ENCODE results near the gene WBP2. TPM values are rescaled to one million over a fixed set of nuclear protein-coding genes. Genes with fewer than 3 reads are reported as not detected.
"Not testable (repeated sequence)": the region's sequence is repeated elsewhere in the genome, so short reads cannot be mapped to it uniquely, and the experiment has no call there.

The WBP2 gene
- total RNA-seq, 2 experiments from 2014 or later = 65.0 to 68.7 TPM

DNA sequence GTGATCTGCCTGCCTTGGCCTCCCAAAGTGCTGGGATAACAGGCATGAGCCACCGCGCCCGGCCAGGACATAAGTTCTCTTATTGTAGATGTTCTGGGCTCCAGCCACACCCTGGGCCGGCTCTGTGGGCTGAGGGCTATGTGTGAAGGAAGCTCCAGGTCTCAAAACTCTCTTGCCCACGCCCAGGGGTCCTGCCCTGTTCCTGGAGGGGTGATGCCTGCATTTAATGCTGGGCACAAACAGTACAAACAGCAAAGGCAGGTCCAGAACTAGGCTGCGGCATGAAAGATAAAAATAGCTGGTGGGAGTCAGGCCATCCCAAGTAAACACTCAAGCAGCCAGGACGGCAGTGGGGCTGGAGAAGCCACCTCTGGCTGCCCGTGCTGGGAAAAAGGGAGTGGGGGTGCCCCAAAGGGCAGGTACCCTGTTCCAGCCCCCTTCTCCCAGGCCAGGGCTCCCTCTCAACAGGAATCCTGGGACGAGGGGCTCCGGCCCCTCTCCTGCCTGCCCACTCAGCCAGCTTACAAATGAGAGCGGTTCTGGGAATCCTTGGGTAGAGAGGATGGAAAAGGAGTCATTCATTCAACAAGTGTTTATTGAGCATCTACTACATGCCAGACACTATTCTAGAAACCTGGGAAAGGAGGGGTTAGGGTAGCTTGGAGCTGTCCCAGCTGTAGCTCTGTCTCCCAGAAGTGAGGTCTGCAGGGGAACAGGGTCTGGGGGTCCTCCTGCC lies 18.6 kb upstream of the WBP2 start:
- Mint-ChIP-seq H3K27me3 (ENCODE audit: low read depth) (peaks cover 2% of the 10 kb centered on the region), H3K4me1 (ENCODE audit: low read depth) (peaks cover 32% of the 10 kb centered on the region), H3K9me3 (no peaks in the 10 kb centered on the region), H3K27ac (no peak overlapping the region), H3K36me3 (ENCODE audit: low read depth) (peaks cover 5% of the 10 kb centered on the region), H3K4me3 (no peak overlapping the region)
- CTCF ChIA-PET = interaction anchor here (1.8 to 7.2 kb wide), 4 partner anchors 12 to 26 kb away, joined by 9 to 66 read pairs (median 10); partner anchors contain the start of gene WBP2
- intact Hi-C loops (cut with micrococcal nuclease) = no loop called here
- no peak for DNase-seq

DNA sequence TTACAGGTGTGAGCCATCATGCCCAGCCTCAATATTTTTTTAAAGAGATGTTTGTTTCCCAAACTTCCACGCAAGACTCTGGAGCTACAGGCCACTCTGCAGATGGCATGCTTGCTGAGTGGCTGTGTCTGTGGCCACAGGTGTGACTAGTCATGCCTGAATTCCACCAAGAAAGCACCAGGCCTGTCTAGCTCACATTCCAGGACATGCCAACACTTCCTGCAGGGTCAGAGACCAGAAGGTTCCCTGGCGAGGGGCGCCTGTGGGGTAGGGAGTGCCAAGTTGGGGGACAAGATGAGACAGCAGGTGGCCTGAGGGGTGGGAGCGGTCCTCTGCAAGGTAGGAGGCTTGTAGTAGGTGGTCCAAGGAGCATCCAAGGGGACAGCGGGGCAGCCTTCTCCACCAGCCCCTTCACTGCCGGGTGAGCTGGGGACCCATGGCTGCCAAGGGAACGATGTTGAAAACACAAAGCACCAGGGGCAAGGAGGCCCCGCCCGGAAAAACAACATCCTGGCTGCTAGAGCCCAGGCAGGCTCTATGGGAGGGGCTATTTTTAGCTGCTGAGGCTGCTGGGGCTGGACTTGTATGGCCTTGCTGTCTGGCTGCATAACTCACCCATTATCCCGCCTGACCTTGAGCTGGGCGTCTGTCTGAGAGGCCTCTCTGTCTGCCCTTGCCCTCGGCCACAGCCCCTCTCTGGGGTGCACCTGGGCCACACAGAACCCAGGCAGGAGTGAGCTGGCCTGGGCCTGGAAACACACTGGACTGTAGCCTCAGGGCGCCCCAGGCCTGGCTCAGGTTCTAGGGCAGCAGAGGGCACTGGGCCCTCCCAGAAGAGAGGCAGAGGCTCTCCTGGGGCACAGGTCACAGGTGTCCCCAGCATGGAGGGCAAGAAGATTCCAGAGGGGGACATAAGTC lies 17.6 kb upstream of the WBP2 start:
- Mint-ChIP-seq H3K27me3 (ENCODE audit: low read depth) (no peaks in the 10 kb centered on the region), H3K9me3 (no peaks in the 10 kb centered on the region), H3K27ac (peak overlapping the region; percentile 36), H3K4me3 (no peak overlapping the region), H3K4me1 (ENCODE audit: low read depth) (peaks cover 29% of the 10 kb centered on the region), H3K36me3 (ENCODE audit: low read depth) (peaks cover 4% of the 10 kb centered on the region)
- intact Hi-C loops (cut with micrococcal nuclease) = no loop called here
- CTCF ChIA-PET = interaction anchor here (0.6 to 2.0 kb wide), 6 partner anchors 10 to 25 kb away, joined by 3 to 11 read pairs (median 6); partner anchors contain the start of gene WBP2
- peak; percentile 36 for DNase-seq

DNA sequence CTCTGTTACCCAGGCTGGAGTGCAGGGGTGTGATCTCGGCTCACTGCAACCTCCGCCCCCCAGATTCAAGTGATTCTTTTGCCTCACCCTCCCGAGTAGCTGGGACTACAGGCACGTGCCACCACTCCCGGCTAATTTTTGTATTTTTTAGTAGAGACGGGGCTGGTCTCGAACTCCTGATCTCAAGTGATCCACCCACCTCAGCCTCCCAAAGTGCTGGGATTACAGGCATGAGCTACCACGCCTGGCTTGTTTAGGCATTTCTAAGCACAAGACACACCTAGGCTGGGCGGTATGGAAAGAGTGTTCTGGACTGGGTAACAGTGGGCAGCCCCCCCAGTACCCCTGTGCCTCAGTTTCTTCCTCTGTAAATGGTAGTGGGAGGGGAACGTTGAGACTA lies 15.1 kb upstream of the WBP2 start:
- H3K9me3 Mint-ChIP-seq; H3K27me3 Mint-ChIP-seq (ENCODE audit: low read depth); intact Hi-C loops (cut with micrococcal nuclease); H3K36me3 Mint-ChIP-seq (ENCODE audit: low read depth); H3K4me3 Mint-ChIP-seq; DNase-seq; H3K27ac Mint-ChIP-seq: not testable (repeated sequence)
- H3K4me1 Mint-ChIP-seq (ENCODE audit: low read depth) = peaks cover 18% of the 10 kb centered on the region
- CTCF ChIA-PET = interaction anchor here (2.2 kb wide), 1 partner anchor 9 kb away, joined by 12 read pairs; no protein-coding TSS in a partner anchor

DNA sequence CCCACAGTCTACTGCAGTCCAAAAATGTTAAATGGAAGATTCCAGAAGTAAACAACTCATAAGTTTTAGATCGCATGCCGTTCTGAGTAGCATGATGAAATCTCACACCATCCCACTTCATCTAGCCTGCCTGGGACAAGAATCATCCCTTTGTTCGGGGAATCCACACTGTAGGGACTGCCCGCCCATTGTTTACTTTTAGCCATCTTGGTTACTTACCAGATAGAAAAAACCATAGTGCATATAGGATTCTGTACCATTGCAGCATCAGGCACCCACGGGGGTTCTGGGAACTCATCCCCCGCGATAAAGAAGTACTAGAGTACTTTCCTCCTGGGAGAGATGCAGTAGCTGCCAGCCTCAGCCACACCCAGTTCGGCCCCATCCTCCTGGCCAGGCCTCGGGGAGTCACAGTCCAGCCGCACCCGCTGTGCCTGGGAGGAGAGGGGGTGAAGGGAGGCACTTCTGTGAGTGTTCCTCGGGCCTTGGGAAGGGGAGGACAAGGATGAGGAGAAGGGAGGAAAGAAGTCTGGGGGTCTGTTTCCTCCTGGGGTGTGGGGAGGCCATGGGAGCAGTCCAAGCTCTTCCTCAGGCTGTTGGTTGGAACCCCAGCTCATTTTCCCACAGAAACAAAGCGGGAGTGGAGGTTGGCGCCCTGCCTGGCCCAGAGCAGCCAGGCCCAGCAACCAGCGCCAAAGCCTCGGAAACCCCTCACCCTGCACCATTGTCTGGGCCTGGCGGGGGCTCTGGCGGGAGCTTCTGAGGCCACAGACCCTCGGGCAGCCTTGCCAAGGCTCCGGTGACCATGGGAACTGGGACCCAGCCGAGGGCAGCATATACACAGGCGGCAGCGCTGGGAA lies 14.4 kb upstream of the WBP2 start:
- no peaks in the 10 kb centered on the region for H3K27me3 Mint-ChIP-seq (ENCODE audit: low read depth)
- peaks cover 26% of the 10 kb centered on the region for H3K4me1 Mint-ChIP-seq (ENCODE audit: low read depth)
- no peak overlapping the region for H3K27ac Mint-ChIP-seq
- H3K36me3 Mint-ChIP-seq (ENCODE audit: low read depth) = no peaks in the 10 kb centered on the region
- CTCF ChIA-PET = interaction anchor here (2.2 kb wide), 1 partner anchor 9 kb away, joined by 12 read pairs; no protein-coding TSS in a partner anchor
- H3K4me3 Mint-ChIP-seq = no peak overlapping the region
- H3K9me3 Mint-ChIP-seq = no peaks in the 10 kb centered on the region
- DNase-seq = no peak
- intact Hi-C loops (cut with micrococcal nuclease) = no loop called here

DNA sequence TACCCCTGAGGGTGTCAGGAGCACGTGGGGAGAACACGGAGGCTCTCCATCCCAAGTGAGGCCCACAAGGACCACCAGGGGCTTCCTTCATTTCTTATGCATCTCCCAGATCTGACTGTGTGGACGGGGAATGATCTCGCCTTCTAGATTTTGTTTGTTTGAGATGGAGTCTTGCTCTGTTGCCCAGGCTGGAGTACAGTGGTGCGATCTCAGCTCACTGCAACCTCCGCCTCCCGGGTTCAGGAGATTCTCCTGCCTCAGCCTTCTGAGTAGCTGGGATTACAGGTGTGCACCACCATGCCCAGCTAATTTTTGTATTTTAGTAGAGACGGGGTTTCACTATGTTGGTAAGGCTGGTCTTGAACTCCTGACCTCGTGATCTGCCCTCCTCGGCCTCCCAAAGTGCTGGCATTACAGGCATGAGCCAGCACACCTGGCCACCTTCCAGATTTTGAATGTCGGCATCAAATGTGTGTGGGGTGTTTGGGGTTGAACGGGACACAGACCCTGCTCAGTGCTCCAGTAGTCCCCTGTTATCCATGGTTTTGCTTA lies 13.7 kb upstream of the WBP2 start:
- H3K36me3 Mint-ChIP-seq (ENCODE audit: low read depth); DNase-seq; intact Hi-C loops (cut with micrococcal nuclease); H3K4me3 Mint-ChIP-seq; H3K9me3 Mint-ChIP-seq; CTCF ChIA-PET; H3K27me3 Mint-ChIP-seq (ENCODE audit: low read depth); H3K27ac Mint-ChIP-seq: not testable (repeated sequence)
- peaks cover 32% of the 10 kb centered on the region for H3K4me1 Mint-ChIP-seq (ENCODE audit: low read depth)

DNA sequence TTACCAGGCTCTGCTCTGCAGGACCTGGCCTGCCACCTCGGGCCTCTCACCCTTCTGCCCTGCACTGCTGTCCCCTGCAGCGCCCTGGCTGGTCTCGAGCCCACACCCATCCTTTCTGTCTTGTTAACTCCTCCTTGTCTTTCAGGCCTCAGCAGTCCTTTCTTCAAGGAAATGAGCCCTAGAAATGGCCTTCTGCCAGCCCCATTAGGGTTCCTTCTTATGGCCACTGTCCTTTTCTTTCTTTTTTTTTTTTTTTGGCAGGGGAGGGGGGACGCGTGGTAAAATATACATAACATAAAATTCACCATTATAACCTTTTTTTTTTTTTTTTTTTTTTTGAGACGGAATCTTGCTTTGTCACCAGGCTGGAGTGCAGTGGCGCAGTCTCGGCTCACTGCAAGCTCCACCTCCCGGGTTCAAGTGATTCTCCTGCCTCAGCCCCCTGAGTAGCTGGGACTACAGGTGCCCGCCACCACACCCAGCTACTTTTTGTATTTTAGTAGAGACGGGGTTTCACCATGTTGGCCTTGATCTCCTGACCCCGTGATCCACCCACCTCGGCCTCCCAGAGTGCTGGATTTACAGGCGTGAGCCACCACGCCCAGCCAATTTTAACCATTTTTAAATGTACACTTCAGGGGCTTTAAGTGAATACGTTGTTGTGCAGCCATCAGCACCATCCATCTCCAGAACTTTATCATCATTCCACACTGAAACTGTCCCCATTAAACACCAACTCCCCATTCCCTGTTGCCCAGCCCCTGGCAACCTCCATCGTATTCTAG lies 10.5 kb upstream of the WBP2 start:
- peaks cover 18% of the 10 kb centered on the region for H3K4me1 Mint-ChIP-seq (ENCODE audit: low read depth)
- CTCF ChIA-PET = interaction anchor here (0.8 to 1.7 kb wide), 4 partner anchors 10 to 31 kb away, joined by 4 to 6 read pairs (median 5); partner anchors contain the start of genes TRIM65 and WBP2
- H3K4me3 Mint-ChIP-seq; H3K9me3 Mint-ChIP-seq; DNase-seq; H3K36me3 Mint-ChIP-seq (ENCODE audit: low read depth); intact Hi-C loops (cut with micrococcal nuclease); H3K27me3 Mint-ChIP-seq (ENCODE audit: low read depth); H3K27ac Mint-ChIP-seq: not testable (repeated sequence)

DNA sequence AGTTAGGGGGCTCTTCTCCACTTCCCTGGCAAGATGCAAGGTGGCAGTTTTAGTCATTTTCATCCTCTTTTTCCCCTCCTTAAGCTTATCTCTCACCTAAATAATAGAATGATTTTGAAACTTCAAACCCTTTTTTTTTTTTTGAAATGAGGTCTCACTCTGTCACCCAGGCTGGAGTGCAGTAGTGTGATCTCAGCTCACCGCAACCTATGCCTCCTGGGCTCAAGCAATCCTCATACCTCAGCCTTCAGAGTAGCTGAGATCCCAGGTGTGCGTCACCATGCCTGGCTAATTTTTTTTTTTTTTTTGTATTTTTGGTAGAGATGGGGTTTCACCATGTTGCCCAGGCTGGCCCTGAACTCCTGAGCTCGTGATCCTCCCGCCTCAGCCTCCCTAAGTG lies 9.8 kb upstream of the WBP2 start:
- Mint-ChIP-seq H3K27ac (peak overlapping the region; percentile 78), H3K4me1 (ENCODE audit: low read depth) (peaks cover 18% of the 10 kb centered on the region)
- H3K36me3 Mint-ChIP-seq (ENCODE audit: low read depth); H3K4me3 Mint-ChIP-seq; H3K27me3 Mint-ChIP-seq (ENCODE audit: low read depth); intact Hi-C loops (cut with micrococcal nuclease); H3K9me3 Mint-ChIP-seq: not testable (repeated sequence)
- DNase-seq = peak; percentile 33
- CTCF ChIA-PET = interaction anchor here (0.8 to 1.7 kb wide), 5 partner anchors 9 to 32 kb away, joined by 4 to 6 read pairs (median 5); partner anchors contain the start of genes TRIM65 and WBP2

DNA sequence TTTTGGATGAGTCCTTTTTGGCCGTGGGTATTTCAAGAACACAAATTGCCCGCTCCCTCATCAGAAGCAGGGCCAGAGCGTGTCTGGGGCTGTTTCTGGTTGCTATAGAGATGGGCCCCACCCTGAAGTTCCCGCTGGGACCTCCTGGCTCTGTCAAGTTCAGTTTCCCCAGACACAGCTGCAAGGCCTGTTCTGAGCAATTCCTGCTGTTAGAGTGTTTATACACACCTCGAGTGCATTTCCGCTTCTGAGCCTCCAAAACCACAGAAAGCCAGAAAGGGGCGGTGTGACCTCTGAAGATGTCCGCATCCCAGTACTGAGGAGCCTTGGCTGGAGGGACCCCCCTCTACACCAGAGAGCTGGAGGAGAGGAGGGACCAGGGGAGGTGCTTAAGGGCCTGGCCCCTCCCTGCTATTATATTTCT lies 9.3 kb upstream of the WBP2 start:
- Mint-ChIP-seq H3K9me3 (no peaks in the 10 kb centered on the region), H3K27ac (peak overlapping the region; percentile 78), H3K4me3 (no peak overlapping the region), H3K36me3 (ENCODE audit: low read depth) (no peaks in the 10 kb centered on the region), H3K4me1 (ENCODE audit: low read depth) (peaks cover 19% of the 10 kb centered on the region), H3K27me3 (ENCODE audit: low read depth) (no peaks in the 10 kb centered on the region)
- CTCF ChIA-PET = interaction anchor here (0.8 to 1.7 kb wide), 5 partner anchors 9 to 32 kb away, joined by 4 to 6 read pairs (median 5); partner anchors contain the start of genes TRIM65 and WBP2
- DNase-seq = peak; percentile 77
- intact Hi-C loops (cut with micrococcal nuclease) = no loop called here

DNA sequence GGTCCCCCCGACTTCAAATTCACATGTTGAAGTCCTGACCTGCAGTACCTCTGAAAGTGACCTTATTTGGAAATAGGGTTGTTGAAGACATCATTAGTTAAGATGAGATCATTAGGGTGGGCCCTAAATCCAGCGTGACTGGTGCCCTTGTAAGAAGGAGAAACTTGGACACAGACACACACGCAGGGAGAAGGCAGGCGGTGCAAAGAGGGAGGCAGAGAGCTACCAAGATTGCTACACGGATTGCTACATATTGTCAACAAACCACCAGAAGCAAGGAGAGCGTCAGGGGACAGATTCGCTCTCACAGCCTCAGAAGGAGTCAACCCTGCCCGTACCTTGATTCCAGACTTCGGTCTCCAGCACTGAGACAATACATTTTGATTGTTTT lies 6.8 kb upstream of the WBP2 start:
- Mint-ChIP-seq H3K36me3 (ENCODE audit: low read depth) (no peaks in the 10 kb centered on the region), H3K27ac (no peak overlapping the region), H3K27me3 (ENCODE audit: low read depth) (no peaks in the 10 kb centered on the region), H3K4me3 (no peak overlapping the region), H3K4me1 (ENCODE audit: low read depth) (peaks cover 33% of the 10 kb centered on the region), H3K9me3 (no peaks in the 10 kb centered on the region)
- intact Hi-C loops (cut with micrococcal nuclease) = no loop called here
- CTCF ChIA-PET = interaction anchor here (0.5 to 6.3 kb wide), 22 partner anchors 8 to 443 kb away, joined by 3 to 66 read pairs (median 4); partner anchors contain the start of genes GALK1, SMIM5, TRIM47 and TRIM65
- DNase-seq = no peak

DNA sequence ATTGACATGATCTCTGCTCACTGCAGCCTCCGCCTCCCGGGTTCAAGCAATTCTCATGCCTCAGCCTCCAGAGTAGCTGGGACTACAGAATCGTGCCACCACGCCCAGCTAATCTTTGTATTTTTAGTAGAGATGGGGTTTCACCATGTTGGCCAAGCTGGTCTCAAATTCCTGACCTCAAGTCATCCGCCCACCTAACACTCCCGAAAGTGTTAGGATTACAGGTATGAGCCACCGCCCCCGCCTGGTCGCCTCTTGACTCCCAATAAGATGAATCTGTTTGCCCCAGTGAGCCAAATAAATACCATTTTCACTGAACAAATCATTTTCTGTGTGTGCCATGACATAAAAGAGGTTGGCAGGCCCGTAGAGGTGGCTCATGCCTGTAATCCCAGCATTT lies 4.2 kb upstream of the WBP2 start:
- H3K27me3 Mint-ChIP-seq (ENCODE audit: low read depth); H3K9me3 Mint-ChIP-seq; intact Hi-C loops (cut with micrococcal nuclease); H3K27ac Mint-ChIP-seq; H3K4me3 Mint-ChIP-seq; DNase-seq; H3K36me3 Mint-ChIP-seq (ENCODE audit: low read depth): not testable (repeated sequence)
- peaks cover 30% of the 10 kb centered on the region for H3K4me1 Mint-ChIP-seq (ENCODE audit: low read depth)
- CTCF ChIA-PET = interaction anchor here (2.6 to 6.3 kb wide), 3 partner anchors 11 to 36 kb away, joined by 12 to 66 read pairs (median 14); partner anchors contain the start of genes TRIM47 and TRIM65
